Measurements from ENCODE around the gene CFAP20DC. TPM values are rescaled to one million over a fixed set of nuclear protein-coding genes. Genes with fewer than 3 reads are reported as not detected.
"Not testable (repeated sequence)": the region's sequence is repeated elsewhere in the genome, so short reads cannot be mapped to it uniquely, and the experiment has no call there.

The CFAP20DC gene
- total and polyA plus RNA-seq, 4 donors = 0.98 to 2.1 (median 1.5) TPM

GRCh38 chr3:58973796-58974195 is 76.0 kb downstream of the CFAP20DC start:
- 95% methylated on average over 3 of the region's 3 CpGs for WGBS
- Histone ChIP-seq H3K9ac (ENCODE audit: low read depth in 1 of 2, low read length in 2 of 2) (no peak overlapping the region), H3K4me3 (ENCODE audit: low read depth in 1 of 3, low read length in 3 of 3) (no peak overlapping the region)

GRCh38 chr3:58967866-58968265 is 82.0 kb downstream of the CFAP20DC start:
- not testable (repeated sequence) for H3K4me1 ChIP-seq (ENCODE audit: control insufficient read depth in 4 of 4, insufficient read depth in 4 of 4, low read length in 3 of 4); H3K36me3 ChIP-seq (ENCODE audit: control insufficient read depth in 4 of 4, insufficient read depth in 3 of 4, low read depth in 1 of 4, low read length in 3 of 4); H3K27ac ChIP-seq (ENCODE audit: low read depth in 1 of 2, low read length in 2 of 2); H3K27me3 ChIP-seq (ENCODE audit: control insufficient read depth in 4 of 4, insufficient read depth in 4 of 4, low read length in 3 of 4); H3K4me3 ChIP-seq (ENCODE audit: low read depth in 1 of 3, low read length in 3 of 3); H3K9ac ChIP-seq (ENCODE audit: low read depth in 1 of 2, low read length in 2 of 2); H3K9me3 ChIP-seq (ENCODE audit: control insufficient read depth in 4 of 4, low read length in 3 of 4); DNase-seq (ENCODE audit: low spot score)
- 92% methylated on average over 1 of the region's 1 CpG for WGBS

More at GRCh38 chr3:58973796-58974195, 76.0 kb downstream of the CFAP20DC start:
- Histone ChIP-seq H3K4me1 (ENCODE audit: control insufficient read depth in 4 of 4, insufficient read depth in 4 of 4, low read length in 3 of 4) (no peaks in the 10 kb centered on the region), H3K27me3 (ENCODE audit: control insufficient read depth in 4 of 4, insufficient read depth in 4 of 4, low read length in 3 of 4) (no peaks in the 10 kb centered on the region), H3K36me3 (ENCODE audit: control insufficient read depth in 4 of 4, insufficient read depth in 3 of 4, low read depth in 1 of 4, low read length in 3 of 4) (no peaks in the 10 kb centered on the region), H3K9me3 (ENCODE audit: control insufficient read depth in 4 of 4, low read length in 3 of 4) (no peaks in the 10 kb centered on the region), H3K27ac (ENCODE audit: low read depth in 1 of 2, low read length in 2 of 2) (no peak overlapping the region)
- DNase-seq (ENCODE audit: low spot score) = no peak
- TF ChIP-seq EGR1 (IDR thresholded peaks at IDR 0.05; ENCODE audit: low read depth in 2 of 2) = no peak
- no peak for TF ChIP-seq YY1 (IDR thresholded peaks at IDR 0.05)
- no peak for TF ChIP-seq ATF3 (IDR thresholded peaks at IDR 0.05)
- TF ChIP-seq GABPA (IDR thresholded peaks at IDR 0.05 in 1 of 2, conservative IDR thresholded peaks at IDR 0.05 in 1 of 2) = no peak

GRCh38 chr3:58965865-58966264 is 84.0 kb downstream of the CFAP20DC start:
- no peaks in the 10 kb centered on the region for H3K36me3 ChIP-seq (ENCODE audit: control insufficient read depth in 4 of 4, insufficient read depth in 3 of 4, low read depth in 1 of 4, low read length in 3 of 4)
- H3K4me3 ChIP-seq (ENCODE audit: low read depth in 1 of 3, low read length in 3 of 3) = no peak overlapping the region
- H3K9me3 ChIP-seq (ENCODE audit: control insufficient read depth in 4 of 4, low read length in 3 of 4) = no peaks in the 10 kb centered on the region
- H3K27me3 ChIP-seq (ENCODE audit: control insufficient read depth in 4 of 4, insufficient read depth in 4 of 4, low read length in 3 of 4) = no peaks in the 10 kb centered on the region
- H3K9ac ChIP-seq (ENCODE audit: low read depth in 1 of 2, low read length in 2 of 2) = no peak overlapping the region
- H3K27ac ChIP-seq (ENCODE audit: low read depth in 1 of 2, low read length in 2 of 2) = no peak overlapping the region
- WGBS = 72% methylated on average over 2 of the region's 2 CpGs
- TF ChIP-seq NR2F2 (IDR thresholded peaks at IDR 0.05) = no peak
- no peak for TF ChIP-seq RAD21 (IDR thresholded peaks at IDR 0.05)
- no peak for TF ChIP-seq FOXA2 (IDR thresholded peaks at IDR 0.05)
- TF ChIP-seq MAX (IDR thresholded peaks at IDR 0.05) = no peak
- no peak for TF ChIP-seq REST (IDR thresholded peaks at IDR 0.05)
- no peak for TF ChIP-seq TAF1 (conservative IDR thresholded peaks at IDR 0.05)
- TF ChIP-seq RXRA (IDR thresholded peaks at IDR 0.05) = no peak
- TF ChIP-seq CTCF (IDR thresholded peaks at IDR 0.05; ENCODE audit: low read depth, low read length, missing input control) = no peak
- no peak for TF ChIP-seq YY1 (IDR thresholded peaks at IDR 0.05)
- no peak for TF ChIP-seq GABPA (IDR thresholded peaks at IDR 0.05 in 1 of 2, conservative IDR thresholded peaks at IDR 0.05 in 1 of 2)
- TF ChIP-seq JUND (IDR thresholded peaks at IDR 0.05) = no peak
- no peak for TF ChIP-seq HNF4A (conservative IDR thresholded peaks at IDR 0.05)
- TF ChIP-seq EGR1 (IDR thresholded peaks at IDR 0.05; ENCODE audit: low read depth in 2 of 2) = no peak
- no peak for TF ChIP-seq SP1 (IDR thresholded peaks at IDR 0.05)
- no peak for TF ChIP-seq ATF3 (IDR thresholded peaks at IDR 0.05)
- no peak for TF ChIP-seq HNF4G (IDR thresholded peaks at IDR 0.05)
- H3K4me1 ChIP-seq (ENCODE audit: control insufficient read depth in 4 of 4, insufficient read depth in 4 of 4, low read length in 3 of 4) = no peaks in the 10 kb centered on the region
- no peak for DNase-seq (ENCODE audit: low spot score)
